ENCODE measurements around the gene GALNT9.

GALNT9 gene

GRCh38 chr12:132344601-132345000, 15.2 kb upstream of the GALNT9 start:
- DNase-seq (ENCODE audit: low read depth, low spot score) = no peak

- no peak for DNase-seq (ENCODE audit: low read depth, low spot score)
Observed at GRCh38 chr12:132344181-132344580, 14.8 kb upstream of the GALNT9 start.

- no peak for DNase-seq (ENCODE audit: low read depth, low spot score)
Observed at GRCh38 chr12:132343294-132344004, 14.1 kb upstream of the GALNT9 start.

- no peak for DNase-seq (ENCODE audit: low read depth, low spot score)
Observed at GRCh38 chr12:132342251-132343227, 13.2 kb upstream of the GALNT9 start.

- DNase-seq (ENCODE audit: low read depth, low spot score) = no peak
Observed at GRCh38 chr12:132341318-132342050, 12.1 kb upstream of the GALNT9 start.

- DNase-seq (ENCODE audit: low read depth, low spot score) = no peak
Observed at GRCh38 chr12:132340266-132341035, 11.1 kb upstream of the GALNT9 start.

- no peak for DNase-seq (ENCODE audit: low read depth, low spot score)
Observed at GRCh38 chr12:132339856-132340255, 10.5 kb upstream of the GALNT9 start.

- DNase-seq (ENCODE audit: low read depth, low spot score) = no peak
Observed at GRCh38 chr12:132338781-132339180, 9.4 kb upstream of the GALNT9 start.

- no peak for DNase-seq (ENCODE audit: low read depth, low spot score)
Observed at GRCh38 chr12:132338311-132338710, 8.9 kb upstream of the GALNT9 start.

GRCh38 chr12:132337557-132337956, 8.2 kb upstream of the GALNT9 start:
- no peak for DNase-seq (ENCODE audit: low read depth, low spot score)

GRCh38 chr12:132336451-132337413, 7.3 kb upstream of the GALNT9 start:
- no peak for DNase-seq (ENCODE audit: low read depth, low spot score)

GRCh38 chr12:132335179-132335756, 5.9 kb upstream of the GALNT9 start:
- no peak for DNase-seq (ENCODE audit: low read depth, low spot score)

GRCh38 chr12:132333766-132334165, 4.4 kb upstream of the GALNT9 start:
- DNase-seq (ENCODE audit: low read depth, low spot score) = no peak

GRCh38 chr12:132333273-132333672, 3.9 kb upstream of the GALNT9 start:
- DNase-seq (ENCODE audit: low read depth, low spot score) = no peak

GRCh38 chr12:132330549-132330881, 1.1 kb upstream of the GALNT9 start:
- DNase-seq (ENCODE audit: low read depth, low spot score) = no peak

GRCh38 chr12:132329720-132330548, 545 bp upstream of the GALNT9 start:
- DNase-seq (ENCODE audit: low read depth, low spot score) = no peak

GRCh38 chr12:132328282-132329029, 933 bp downstream of the GALNT9 start:
- DNase-seq (ENCODE audit: low read depth, low spot score) = no peak
